Prostate gland (tissue), 2 donors: ENCODE data around the gene WDR86. TPM values are rescaled to one million over a fixed set of nuclear protein-coding genes. Genes with fewer than 3 reads are reported as not detected.

Experiments
- DNase-seq: peaks from one replicate; pipeline ENCODE4 v3.0.0-alpha.2; 2019; ENCODE audit warnings: low spot score
- H3K27ac ChIP-seq, 2 donors: fragments of 200-600 bp; sonication (generic); 2 replicates each; pipeline ENCODE4 v1.5.1; 2017 to 2019
- H3K27me3 ChIP-seq: fragments of 200-600 bp; sonication (generic); replicated peaks from 2 replicates; pipeline ENCODE4 v1.5.1; 2019; ENCODE audit not compliant: insufficient read depth
- H3K36me3 ChIP-seq, 2 donors: fragments of 200-600 bp; sonication (generic); 1 replicate in 1 of 2; 2 replicates in 1 of 2; pipeline versions ENCODE4 v1.5.1 to v1.8.1; 2017 to 2019
- H3K4me1 ChIP-seq: fragments of 200-600 bp; sonication (generic); replicated peaks from 2 replicates; pipeline ENCODE4 v1.5.1; 2019
- H3K4me3 ChIP-seq, 2 donors: fragments of 200-600 bp; sonication (generic); 2 replicates each; pipeline ENCODE4 v1.5.1; 2017 to 2019
- H3K9me3 ChIP-seq: fragments of 200-600 bp; sonication (generic); 2 replicates; pipeline ENCODE4 v1.5.1; 2017
- POLR2A ChIP-seq: fragments of 450-650 bp; IDR thresholded peaks from one replicate; pipeline ENCODE4 v1.6.1; 2016; ENCODE audit warnings: antibody characterized with exemption, mild to moderate bottlenecking
- POLR2AphosphoS5 ChIP-seq: sonication (generic); formaldehyde crosslinking; IDR thresholded peaks from one replicate; pipeline ENCODE4 v1.6.1; 2017; ENCODE audit warnings: antibody characterized with exemption
- WGBS: methylation state at CpG from one replicate; pipeline ENCODE4 v1.1.5; 2018; 5-methylcytosine and 5-hydroxymethylcytosine counted together
- intact Hi-C: fragments of 100-400 bp; cut with DNase I; formaldehyde crosslinking; loops from one replicate; pipeline ENCODE4 v1.14.2; 2022
- total RNA-seq, 2 donors: library from RNA; depleted of rRNA; stranded (reverse); fragments of >200 nt; gene quantifications; one replicate each; pipeline ENCODE4 v1.1.0, GENCODE V29; 2016
- TF ChIP-seq, protein P1 (sequence below), 4 experiments: fragments of 200-600 bp in 2 of 4; fragments of 450-650 bp in 2 of 4; sonication (generic) in 2 of 4; IDR thresholded peaks; 1 replicate in 3 of 4; 2 replicates in 1 of 4; pipeline ENCODE4 v1.5.1; 2016 to 2019; ENCODE audit warnings: antibody characterized with exemption in 4 of 4, mild to moderate bottlenecking in 2 of 4, moderate library complexity in 2 of 4

WDR86 gene
- total RNA-seq, 2 donors from 2014 or later: 3.6 to 12.8 TPM

DNA sequence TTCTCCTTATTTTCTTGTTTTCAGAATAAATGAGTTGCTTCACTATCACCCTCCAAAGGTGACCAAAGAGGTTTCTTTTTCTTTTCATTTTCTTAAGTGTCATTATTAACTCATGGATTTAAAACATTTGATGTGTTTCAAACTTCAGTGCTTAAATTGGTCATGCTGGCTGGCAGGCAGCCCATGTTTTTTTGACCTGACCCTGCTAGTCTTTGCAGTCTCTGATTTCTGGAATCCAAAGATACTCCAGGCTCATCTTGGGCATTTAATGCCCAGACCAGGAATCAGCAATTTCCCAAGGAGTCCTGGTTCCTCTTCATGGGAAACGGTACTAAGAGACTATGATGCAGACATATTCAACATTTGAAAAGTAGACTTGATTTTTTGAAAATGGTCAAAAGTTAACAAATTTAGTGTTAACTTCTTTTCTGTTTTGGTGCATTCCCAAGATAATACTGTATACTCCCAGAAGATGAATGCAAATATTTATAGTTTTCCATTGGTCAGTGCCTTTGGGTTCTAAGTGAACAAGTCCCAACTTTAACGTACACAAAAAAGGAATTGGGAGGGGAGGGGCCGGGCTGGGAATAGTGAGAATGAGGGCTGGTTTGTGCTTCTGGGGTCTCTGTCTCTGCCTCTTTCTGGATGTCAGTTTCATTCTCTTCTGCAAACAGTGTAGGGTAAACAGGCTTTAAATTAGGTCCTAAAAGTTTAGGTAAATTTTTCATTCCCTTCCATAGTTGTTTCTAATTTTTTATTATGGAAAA, 48.5 kb downstream of the WDR86 start:
- Histone ChIP-seq H3K36me3 (peaks cover 5 to 10% of the 10 kb centered on the region in 2 donors), H3K9me3 (no peaks in the 10 kb centered on the region), H3K27me3 (no peaks in the 10 kb centered on the region), H3K27ac (no peak overlapping the region), H3K4me1 (no peaks in the 10 kb centered on the region), H3K4me3 (no peak overlapping the region)
- intact Hi-C loops: no loop called here
- DNase-seq: no peak
- WGBS: 89% methylated on average over 3 of the region's 3 CpGs
- TF ChIP-seq, protein P1, sequence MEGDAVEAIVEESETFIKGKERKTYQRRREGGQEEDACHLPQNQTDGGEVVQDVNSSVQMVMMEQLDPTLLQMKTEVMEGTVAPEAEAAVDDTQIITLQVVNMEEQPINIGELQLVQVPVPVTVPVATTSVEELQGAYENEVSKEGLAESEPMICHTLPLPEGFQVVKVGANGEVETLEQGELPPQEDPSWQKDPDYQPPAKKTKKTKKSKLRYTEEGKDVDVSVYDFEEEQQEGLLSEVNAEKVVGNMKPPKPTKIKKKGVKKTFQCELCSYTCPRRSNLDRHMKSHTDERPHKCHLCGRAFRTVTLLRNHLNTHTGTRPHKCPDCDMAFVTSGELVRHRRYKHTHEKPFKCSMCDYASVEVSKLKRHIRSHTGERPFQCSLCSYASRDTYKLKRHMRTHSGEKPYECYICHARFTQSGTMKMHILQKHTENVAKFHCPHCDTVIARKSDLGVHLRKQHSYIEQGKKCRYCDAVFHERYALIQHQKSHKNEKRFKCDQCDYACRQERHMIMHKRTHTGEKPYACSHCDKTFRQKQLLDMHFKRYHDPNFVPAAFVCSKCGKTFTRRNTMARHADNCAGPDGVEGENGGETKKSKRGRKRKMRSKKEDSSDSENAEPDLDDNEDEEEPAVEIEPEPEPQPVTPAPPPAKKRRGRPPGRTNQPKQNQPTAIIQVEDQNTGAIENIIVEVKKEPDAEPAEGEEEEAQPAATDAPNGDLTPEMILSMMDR (IDR thresholded peaks at IDR 0.05): no peak
- TF ChIP-seq POLR2AphosphoS5 (no peak), POLR2A (no peak)

DNA sequence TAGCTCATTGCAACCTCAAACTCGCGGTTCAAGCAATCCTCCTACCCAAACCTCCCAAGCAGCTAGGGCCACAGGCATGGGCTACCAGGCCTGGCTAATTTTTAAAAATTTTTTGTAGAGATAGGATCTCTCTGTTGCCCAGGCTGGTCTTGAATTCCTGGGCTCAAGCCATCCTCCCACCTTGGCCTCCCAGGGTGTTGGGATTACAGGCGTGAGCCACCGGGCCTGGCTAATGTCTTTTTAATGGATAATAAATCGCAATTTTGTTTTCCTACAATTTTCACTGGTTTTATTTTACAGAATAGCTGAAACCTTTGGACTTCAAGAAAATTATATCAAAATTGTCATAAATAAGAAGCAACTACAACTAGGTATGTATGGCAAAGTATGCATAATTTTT, 57.3 kb downstream of the WDR86 start:
- Histone ChIP-seq H3K4me1 (peaks cover 3% of the 10 kb centered on the region), H3K36me3 (peaks cover 4 to 23% of the 10 kb centered on the region in 2 donors), H3K27ac (no peak overlapping the region), H3K9me3 (no peaks in the 10 kb centered on the region), H3K4me3 (no peak overlapping the region), H3K27me3 (no peaks in the 10 kb centered on the region)
- DNase-seq: no peak
- no peak for TF ChIP-seq POLR2A
- no peak for TF ChIP-seq POLR2AphosphoS5
- TF ChIP-seq, protein P1 (IDR thresholded peaks at IDR 0.05): no peak
- WGBS: 93% methylated on average over 5 of the region's 5 CpGs
- intact Hi-C loops: no loop called here

DNA sequence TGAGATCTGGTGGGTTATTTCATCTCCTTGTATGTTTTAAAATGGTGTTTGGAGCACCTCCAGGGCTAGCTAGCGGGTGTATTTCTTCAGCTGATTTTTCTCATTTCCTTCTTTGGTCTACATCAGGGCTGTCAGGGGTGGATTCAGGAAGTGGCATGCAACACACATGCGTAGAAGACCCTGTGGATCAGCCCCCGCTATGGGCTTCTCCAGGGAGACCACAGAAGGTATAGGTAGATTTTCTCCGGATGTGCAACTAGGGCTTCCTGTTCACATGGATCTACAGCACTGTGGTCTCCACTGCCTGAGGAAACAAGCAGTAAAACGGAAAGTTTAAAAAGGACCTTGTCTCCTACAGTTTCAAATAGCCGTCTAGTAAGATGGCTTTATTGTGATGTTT, 57.9 kb downstream of the WDR86 start:
- H3K36me3 ChIP-seq: peaks cover 4 to 23% of the 10 kb centered on the region in 2 donors

DNA sequence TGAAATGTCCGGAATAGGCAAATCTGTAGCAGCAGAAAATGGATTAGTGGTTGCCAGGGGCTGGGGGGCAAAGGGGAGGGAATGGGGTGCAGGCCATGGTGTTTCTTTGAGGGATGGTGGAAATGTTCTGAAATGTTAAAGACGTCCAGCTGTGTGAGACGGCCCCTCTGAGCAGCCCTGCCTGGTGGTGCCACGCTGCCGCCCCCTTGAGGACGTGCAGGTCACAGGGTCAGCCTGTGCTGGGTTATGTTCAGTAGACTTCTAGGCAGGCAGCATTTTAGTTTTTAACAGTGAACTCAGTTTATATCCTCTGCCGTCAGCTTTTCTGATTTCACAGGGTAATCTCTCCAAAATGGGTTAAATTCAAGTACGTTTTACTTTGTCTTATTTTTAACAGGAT, 58.8 kb downstream of the WDR86 start:
- Histone ChIP-seq H3K4me3 (no peak overlapping the region), H3K4me1 (peaks cover 3% of the 10 kb centered on the region), H3K36me3 (peaks cover 4 to 22% of the 10 kb centered on the region in 2 donors), H3K27ac (no peak overlapping the region), H3K27me3 (no peaks in the 10 kb centered on the region), H3K9me3 (no peaks in the 10 kb centered on the region)
- no peak for DNase-seq
- TF ChIP-seq, protein P1 (IDR thresholded peaks at IDR 0.05): no peak
- intact Hi-C loops: loop anchor here (2.0 kb wide), 1 partner anchor 36 kb away; no protein-coding TSS in a partner anchor
- 72% methylated on average over 8 of the region's 8 CpGs for WGBS

More for the DNA sequence above, 57.9 kb downstream of the WDR86 start:
- no peak for DNase-seq
- H3K9me3 ChIP-seq: no peaks in the 10 kb centered on the region
- intact Hi-C loops: loop anchor here (2.0 kb wide), 1 partner anchor 37 kb away; no protein-coding TSS in a partner anchor
- H3K27me3 ChIP-seq: no peaks in the 10 kb centered on the region
- TF ChIP-seq, protein P1 (IDR thresholded peaks at IDR 0.05): no peak
- TF ChIP-seq POLR2AphosphoS5: no peak
- no peak for TF ChIP-seq POLR2A
- 80% methylated on average over 6 of the region's 6 CpGs for WGBS
- no peak overlapping the region for H3K27ac ChIP-seq
- peaks cover 3% of the 10 kb centered on the region for H3K4me1 ChIP-seq
- H3K4me3 ChIP-seq: no peak overlapping the region

DNA sequence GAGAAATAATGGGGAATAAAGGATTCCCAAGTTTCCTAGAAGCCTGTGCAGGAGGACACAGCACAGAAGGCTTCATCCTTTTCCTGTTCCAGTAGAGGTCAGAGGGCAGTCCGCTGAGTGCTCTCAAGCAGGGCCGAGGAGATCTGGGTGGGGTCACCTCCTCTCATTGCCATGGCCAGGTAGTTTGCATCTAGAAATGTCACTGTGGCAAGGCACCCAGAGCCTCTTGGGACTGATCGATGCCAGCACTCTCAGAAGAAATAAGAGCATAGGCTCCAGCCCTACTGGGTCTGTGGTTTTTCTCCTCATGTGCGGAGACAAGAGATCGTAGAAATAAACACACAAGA, 60.4 kb downstream of the WDR86 start:
- H3K4me3 ChIP-seq: peak overlapping the region in 1 of 2 donors; percentile 33

More for the DNA sequence above, 60.4 kb downstream of the WDR86 start:
- Histone ChIP-seq H3K9me3 (no peaks in the 10 kb centered on the region), H3K4me1 (peaks cover 3% of the 10 kb centered on the region), H3K27ac (peak overlapping the region; percentile 66 to 84), H3K27me3 (no peaks in the 10 kb centered on the region), H3K36me3 (peaks cover 4 to 23% of the 10 kb centered on the region in 2 donors)
- TF ChIP-seq, protein P1 (IDR thresholded peaks at IDR 0.05): no peak
- TF ChIP-seq POLR2AphosphoS5: no peak
- no peak for TF ChIP-seq POLR2A
- intact Hi-C loops: no loop called here
- DNase-seq: no peak
- WGBS: 73% methylated on average over 5 of the region's 5 CpGs
